Measurements from ENCODE around the gene U2AF2.

Gene U2AF2

GRCh38 chr19:55641426-55642152, 13.2 kb upstream of the U2AF2 start:
- H3K9ac ChIP-seq (ENCODE audit: low read length): peak overlapping the region; percentile 92
- peak overlapping the region; percentile 84 for H3K4me2 ChIP-seq (ENCODE audit: low read length)
- H3K9me3 ChIP-seq (ENCODE audit: insufficient read depth, low read length): no peaks in the 10 kb centered on the region
- no peaks in the 10 kb centered on the region for H4K20me1 ChIP-seq (ENCODE audit: insufficient read depth, low read length)
- H3K79me2 ChIP-seq (ENCODE audit: low read length): peaks cover 85% of the 10 kb centered on the region
- peak overlapping the region; percentile 84 for H3K27ac ChIP-seq (ENCODE audit: low read length)
- no peak overlapping the region for H2AFZ ChIP-seq (ENCODE audit: low read depth, low read length)
- peak overlapping the region; percentile 86 for H3K4me3 ChIP-seq (ENCODE audit: low read length)
- H3K4me1 ChIP-seq (ENCODE audit: low read length): peaks cover 24% of the 10 kb centered on the region
- H3K36me3 ChIP-seq (replicated peaks; ENCODE audit: low read depth, low read length): peaks cover 13% of the 10 kb centered on the region
- H3K27me3 ChIP-seq (ENCODE audit: low read depth, low read length): no peaks in the 10 kb centered on the region
- TF ChIP-seq EZH2phosphoT487 (IDR thresholded peaks at IDR 0.05; ENCODE audit: low read depth) (no peak), CTCF (IDR thresholded peaks at IDR 0.05; ENCODE audit: low read depth, low read length) (no peak)

GRCh38 chr19:55642153-55643002, 12.5 kb upstream of the U2AF2 start:
- no peaks in the 10 kb centered on the region for H4K20me1 ChIP-seq (ENCODE audit: insufficient read depth, low read length)
- H3K4me3 ChIP-seq (ENCODE audit: low read length): peak overlapping the region; percentile 86
- H3K36me3 ChIP-seq (replicated peaks; ENCODE audit: low read depth, low read length): peaks cover 13% of the 10 kb centered on the region
- TF ChIP-seq CTCF (IDR thresholded peaks at IDR 0.05; ENCODE audit: low read depth, low read length) (no peak), EZH2phosphoT487 (IDR thresholded peaks at IDR 0.05; ENCODE audit: low read depth) (no peak)
- H2AFZ ChIP-seq (ENCODE audit: low read depth, low read length): no peak overlapping the region
- H3K27ac ChIP-seq (ENCODE audit: low read length): peak overlapping the region; percentile 84
- peak overlapping the region; percentile 84 for H3K4me2 ChIP-seq (ENCODE audit: low read length)
- H3K79me2 ChIP-seq (ENCODE audit: low read length): peaks cover 84% of the 10 kb centered on the region
- H3K4me1 ChIP-seq (ENCODE audit: low read length): peaks cover 28% of the 10 kb centered on the region
- peak overlapping the region; percentile 92 for H3K9ac ChIP-seq (ENCODE audit: low read length)
- no peaks in the 10 kb centered on the region for H3K27me3 ChIP-seq (ENCODE audit: low read depth, low read length)
- no peaks in the 10 kb centered on the region for H3K9me3 ChIP-seq (ENCODE audit: insufficient read depth, low read length)

- peak within 1 kb of the TSS; percentile 92 for H3K9ac ChIP-seq (ENCODE audit: low read length)
- peaks cover 81% of the 10 kb centered on the region for H3K79me2 ChIP-seq (ENCODE audit: low read length)
- peak within 1 kb of the TSS; percentile 84 for H3K4me2 ChIP-seq (ENCODE audit: low read length)
- peak within 1 kb of the TSS; percentile 84 for H3K27ac ChIP-seq (ENCODE audit: low read length)
- H3K4me1 ChIP-seq (ENCODE audit: low read length): peaks cover 32% of the 10 kb centered on the region
- H3K9me3 ChIP-seq (ENCODE audit: insufficient read depth, low read length): no peaks in the 10 kb centered on the region
- H3K27me3 ChIP-seq (ENCODE audit: low read depth, low read length): no peaks in the 10 kb centered on the region
- H3K4me3 ChIP-seq (ENCODE audit: low read length): peak within 1 kb of the TSS; percentile 86
- peaks cover 13% of the 10 kb centered on the region for H3K36me3 ChIP-seq (replicated peaks; ENCODE audit: low read depth, low read length)
- no peak for TF ChIP-seq CTCF (IDR thresholded peaks at IDR 0.05; ENCODE audit: low read depth, low read length)
- no peak for TF ChIP-seq EZH2phosphoT487 (IDR thresholded peaks at IDR 0.05; ENCODE audit: low read depth)
- no peak within 1 kb of the TSS for H2AFZ ChIP-seq (ENCODE audit: low read depth, low read length)
- no peaks in the 10 kb centered on the region for H4K20me1 ChIP-seq (ENCODE audit: insufficient read depth, low read length)
Measured at GRCh38 chr19:55643003-55643886, 11.6 kb upstream of the U2AF2 start, which contains the start of gene ZNF581. Gene ZNF581, plus strand, starts transcription at chr19:55643649. Its CDS starts 923 bp downstream, at chr19:55644572.

Measured in OCI-LY3 (cell line).